ENCODE measurements around the gene EDEM3. TPM values are rescaled to one million over a fixed set of nuclear protein-coding genes. Genes with fewer than 3 reads are reported as not detected.

The EDEM3 gene
- total RNA-seq, 2 donors from 2014 or later, result 37.9 to 49.4 TPM

DNA sequence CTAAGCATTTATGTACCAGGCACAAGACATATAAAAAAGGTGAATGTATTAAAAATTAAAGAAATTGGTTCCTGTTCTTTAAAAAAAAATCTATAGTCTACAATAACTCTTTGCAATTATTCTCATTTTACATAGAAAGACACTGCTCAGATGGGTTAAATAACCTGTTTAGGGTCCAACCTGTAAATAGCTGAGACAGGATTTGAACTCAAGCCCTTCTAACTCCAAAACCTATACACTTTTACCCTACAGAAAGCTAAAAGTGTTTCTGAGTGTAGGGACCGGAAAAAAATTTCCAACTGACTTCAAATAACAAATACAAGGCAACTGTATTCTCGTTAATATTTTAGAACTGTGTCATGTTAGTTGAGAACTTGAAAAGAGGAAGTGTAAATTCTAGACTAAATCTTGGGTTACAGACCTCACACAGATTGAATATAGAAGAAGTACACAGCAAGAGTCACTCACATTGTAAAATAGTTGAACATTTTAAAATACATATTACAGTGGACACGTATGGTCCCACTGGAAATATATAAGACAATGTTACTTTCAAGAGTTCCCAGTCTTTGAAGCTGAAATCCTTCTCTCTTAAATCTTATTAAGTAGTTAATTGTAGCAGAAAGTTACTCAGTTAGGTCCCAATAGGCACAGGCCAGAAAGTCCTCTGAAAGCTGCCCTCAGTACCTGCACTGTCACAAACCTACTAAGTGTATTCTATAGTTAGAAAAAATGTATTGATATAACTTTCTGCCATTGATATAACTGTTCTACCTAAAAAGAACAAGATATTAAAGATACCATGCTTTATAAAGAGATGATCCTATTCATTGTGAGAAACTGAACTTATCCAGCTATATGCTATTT is 7.3 kb downstream of the EDEM3 start:
- H3K36me3 ChIP-seq (replicated peaks in 1 of 2; ENCODE audit: insufficient read depth in 1 of 2, low read depth in 2 of 2), result no peaks in the 10 kb centered on the region
- intact Hi-C loops (cut with DNase I), result no loop called here
- no peak for DNase-seq
- 63 to 68% methylated on average over 3 of the region's 3 CpGs for WGBS, 2 donors
- no peak for ATAC-seq
- no peak overlapping the region for H3K4me3 ChIP-seq
- no peaks in the 10 kb centered on the region for H3K27me3 ChIP-seq
- TF ChIP-seq, protein P1, sequence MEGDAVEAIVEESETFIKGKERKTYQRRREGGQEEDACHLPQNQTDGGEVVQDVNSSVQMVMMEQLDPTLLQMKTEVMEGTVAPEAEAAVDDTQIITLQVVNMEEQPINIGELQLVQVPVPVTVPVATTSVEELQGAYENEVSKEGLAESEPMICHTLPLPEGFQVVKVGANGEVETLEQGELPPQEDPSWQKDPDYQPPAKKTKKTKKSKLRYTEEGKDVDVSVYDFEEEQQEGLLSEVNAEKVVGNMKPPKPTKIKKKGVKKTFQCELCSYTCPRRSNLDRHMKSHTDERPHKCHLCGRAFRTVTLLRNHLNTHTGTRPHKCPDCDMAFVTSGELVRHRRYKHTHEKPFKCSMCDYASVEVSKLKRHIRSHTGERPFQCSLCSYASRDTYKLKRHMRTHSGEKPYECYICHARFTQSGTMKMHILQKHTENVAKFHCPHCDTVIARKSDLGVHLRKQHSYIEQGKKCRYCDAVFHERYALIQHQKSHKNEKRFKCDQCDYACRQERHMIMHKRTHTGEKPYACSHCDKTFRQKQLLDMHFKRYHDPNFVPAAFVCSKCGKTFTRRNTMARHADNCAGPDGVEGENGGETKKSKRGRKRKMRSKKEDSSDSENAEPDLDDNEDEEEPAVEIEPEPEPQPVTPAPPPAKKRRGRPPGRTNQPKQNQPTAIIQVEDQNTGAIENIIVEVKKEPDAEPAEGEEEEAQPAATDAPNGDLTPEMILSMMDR (IDR thresholded peaks at IDR 0.05), result no peak
- TF ChIP-seq POLR2A (IDR thresholded peaks at IDR 0.05), result no peak
- no peaks in the 10 kb centered on the region for H3K9me3 ChIP-seq
- peaks cover 38% of the 10 kb centered on the region for H3K4me1 ChIP-seq
- H3K27ac ChIP-seq, result peak overlapping the region in 1 of 4 donors; percentile 48

DNA sequence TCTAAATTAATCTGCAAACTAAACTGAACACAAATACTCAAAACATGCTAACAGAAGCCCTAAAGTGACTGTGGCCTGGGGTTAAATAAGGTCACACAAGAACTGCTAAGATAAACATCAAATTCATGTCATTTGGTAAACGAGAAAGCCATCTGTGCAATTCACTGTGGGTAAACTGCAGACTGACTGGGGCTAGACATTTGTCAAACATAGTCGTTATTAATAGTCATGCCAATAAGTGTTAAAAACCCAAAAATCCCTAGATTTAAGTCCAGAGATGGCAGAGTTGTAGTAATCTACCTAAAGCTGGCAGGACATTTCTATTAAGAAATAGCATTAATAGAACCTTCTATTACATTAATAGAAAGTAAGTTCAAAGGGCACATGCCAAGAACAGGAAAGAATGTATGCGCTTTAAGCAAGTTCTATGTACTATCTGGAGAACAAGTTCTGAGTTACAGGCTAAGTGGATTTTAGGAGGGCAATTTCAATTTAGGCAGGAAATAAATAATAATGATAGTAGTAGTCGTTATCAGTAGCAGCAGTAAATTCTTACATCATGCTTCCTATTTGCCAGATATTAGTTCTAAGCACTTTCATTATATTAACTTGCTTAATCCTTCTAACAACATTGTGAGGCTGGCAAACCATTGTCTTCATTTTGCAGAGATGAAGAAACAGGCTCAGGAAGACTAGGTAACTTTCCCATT is 8.6 kb downstream of the EDEM3 start:
- intact Hi-C loops (cut with DNase I), result no loop called here
- H3K27ac ChIP-seq, result peak overlapping the region in 3 of 4 donors; percentile 1 to 48 (median 32)
- peaks cover 31% of the 10 kb centered on the region for H3K4me1 ChIP-seq
- no peaks in the 10 kb centered on the region for H3K9me3 ChIP-seq
- H3K27me3 ChIP-seq, result no peaks in the 10 kb centered on the region
- WGBS, 2 donors, result 24 to 27% methylated on average over 4 of the region's 4 CpGs
- H3K4me3 ChIP-seq, result no peak overlapping the region
- H3K36me3 ChIP-seq (replicated peaks in 1 of 2; ENCODE audit: insufficient read depth in 1 of 2, low read depth in 2 of 2), result no peaks in the 10 kb centered on the region
- no peak for TF ChIP-seq POLR2A (IDR thresholded peaks at IDR 0.05)
- TF ChIP-seq, protein P1 (IDR thresholded peaks at IDR 0.05), result no peak
- no peak for ATAC-seq
- DNase-seq, result no peak

DNA sequence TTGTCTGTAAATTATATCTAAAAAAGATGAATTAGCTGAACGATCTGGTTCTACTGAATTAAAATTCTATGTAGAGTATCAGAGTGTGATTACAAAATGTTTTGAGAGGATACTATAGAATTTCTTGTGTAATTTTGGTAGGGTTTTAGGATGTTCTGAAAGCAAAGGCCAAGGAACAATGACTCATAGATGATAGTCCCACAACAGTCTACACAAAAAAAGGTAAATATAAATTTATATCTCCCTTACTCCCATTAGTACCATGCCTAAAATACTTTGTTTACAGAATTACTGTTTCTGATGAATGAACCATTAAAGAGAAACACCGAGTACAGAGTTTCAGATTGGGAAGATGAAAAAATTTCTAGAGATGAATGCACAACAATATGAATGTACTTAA is 9.5 kb downstream of the EDEM3 start:
- Histone ChIP-seq H3K4me3 (no peak overlapping the region), H3K9me3 (no peaks in the 10 kb centered on the region), H3K27ac (no peak overlapping the region), H3K27me3 (no peaks in the 10 kb centered on the region), H3K4me1 (peaks cover 37% of the 10 kb centered on the region), H3K36me3 (replicated peaks in 1 of 2; ENCODE audit: insufficient read depth in 1 of 2, low read depth in 2 of 2) (no peaks in the 10 kb centered on the region)
- DNase-seq (no peak), ATAC-seq (no peak)
- TF ChIP-seq POLR2A (IDR thresholded peaks at IDR 0.05), result no peak
- TF ChIP-seq, protein P1 (IDR thresholded peaks at IDR 0.05), result no peak
- WGBS, 2 donors, result 83 to 87% methylated on average over 2 of the region's 2 CpGs
- intact Hi-C loops (cut with DNase I), result no loop called here

DNA sequence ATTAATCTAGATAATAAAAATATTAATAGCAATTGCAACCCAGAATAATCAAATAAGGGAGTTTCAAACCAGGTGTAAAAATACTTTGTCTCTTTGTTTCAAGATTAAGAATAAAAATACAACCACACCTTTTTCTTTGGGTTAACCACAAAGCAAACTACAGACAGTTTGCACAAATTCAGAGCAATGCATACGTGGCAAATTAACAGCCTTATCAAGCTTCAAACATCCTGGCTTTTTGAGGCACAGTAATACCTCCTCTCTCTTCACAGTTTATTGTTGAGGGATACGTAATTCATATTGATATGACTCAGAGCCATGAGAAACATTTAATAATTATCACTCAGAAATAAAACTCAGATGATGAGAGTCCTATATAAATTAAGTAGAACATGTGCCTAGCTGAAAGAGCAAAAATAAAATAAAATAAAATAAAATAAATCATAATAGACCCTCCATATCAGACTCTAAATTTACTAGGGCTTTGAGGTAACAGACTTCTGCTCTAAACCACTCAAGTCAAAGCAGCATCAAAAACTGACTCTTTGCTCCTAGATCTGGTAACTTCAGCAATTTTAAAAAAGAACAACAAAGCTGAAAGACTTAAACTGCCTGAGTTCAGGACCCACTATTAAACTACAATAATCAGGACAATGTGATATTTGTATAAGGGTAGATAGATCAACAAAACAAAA is 11.4 kb downstream of the EDEM3 start:
- H3K27me3 ChIP-seq, result no peaks in the 10 kb centered on the region
- H3K36me3 ChIP-seq (replicated peaks in 1 of 2; ENCODE audit: insufficient read depth in 1 of 2, low read depth in 2 of 2), result no peaks in the 10 kb centered on the region
- ATAC-seq (no peak), DNase-seq (no peak)
- intact Hi-C loops (cut with DNase I), result no loop called here
- H3K27ac ChIP-seq, result no peak overlapping the region
- no peaks in the 10 kb centered on the region for H3K9me3 ChIP-seq
- H3K4me3 ChIP-seq, result no peak overlapping the region
- peaks cover 30% of the 10 kb centered on the region for H3K4me1 ChIP-seq
- TF ChIP-seq, protein P1 (IDR thresholded peaks at IDR 0.05), result no peak
- no peak for TF ChIP-seq POLR2A (IDR thresholded peaks at IDR 0.05)
- WGBS, 2 donors, result 35 to 55% methylated on average over 2 of the region's 2 CpGs
